Activated T-cell treated with anti-CD3 and anti-CD28 coated beads for 48 hours (primary cell): ENCODE measurements around the gene ACSL3.
A peak's percentile ranks its signal among the peaks of the same experiment; 100 is the strongest.
"Not testable (repeated sequence)": the region's sequence is repeated elsewhere in the genome, so short reads cannot be mapped to it uniquely, and the experiment has no call there.

Experiments
- DNase-seq: peaks from one replicate; pipeline ENCODE4 v3.0.0-alpha.2; 2020; ENCODE audit warnings: low read depth

The ACSL3 gene

DNA sequence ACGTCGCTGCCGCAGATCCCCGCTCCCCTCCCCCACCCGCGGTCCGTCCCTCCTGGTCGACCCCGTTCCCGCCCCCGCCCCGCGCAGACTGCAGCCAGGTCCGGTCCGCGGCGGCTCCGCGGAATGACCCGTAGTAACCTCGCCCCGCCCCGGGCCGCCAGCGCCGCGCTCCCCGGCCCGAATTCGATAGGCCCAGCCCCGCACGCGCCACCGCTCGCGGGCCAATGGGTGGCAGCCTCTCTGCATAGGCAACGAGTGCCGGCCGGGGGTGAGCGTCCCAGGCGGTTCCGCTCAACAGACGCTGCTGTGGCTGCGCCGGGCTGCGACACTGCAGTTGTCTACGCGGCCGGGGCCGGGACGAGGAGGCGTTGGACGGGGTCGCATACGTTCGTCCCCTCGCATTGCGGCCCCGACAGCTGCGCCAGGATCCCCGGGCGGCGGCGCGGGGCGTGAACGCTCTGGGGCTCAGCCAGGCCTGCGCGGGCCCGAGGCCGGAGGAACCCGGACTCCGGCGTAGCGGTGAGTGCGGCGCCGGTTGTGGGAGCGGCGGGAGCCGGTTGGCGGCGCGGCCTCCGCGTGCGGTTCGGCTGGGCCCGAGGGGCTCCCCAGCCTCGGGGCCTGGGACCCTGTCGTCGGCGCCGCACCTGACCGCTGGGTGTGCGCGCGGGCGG lies at the start of gene ACSL3:
Gene ACSL3 (plus strand): TSS at position 297 of the 671 bp plus-strand sequence. CDS start 47,737 bp downstream, outside the sequence.
- DNase-seq = peak; percentile 94

DNA sequence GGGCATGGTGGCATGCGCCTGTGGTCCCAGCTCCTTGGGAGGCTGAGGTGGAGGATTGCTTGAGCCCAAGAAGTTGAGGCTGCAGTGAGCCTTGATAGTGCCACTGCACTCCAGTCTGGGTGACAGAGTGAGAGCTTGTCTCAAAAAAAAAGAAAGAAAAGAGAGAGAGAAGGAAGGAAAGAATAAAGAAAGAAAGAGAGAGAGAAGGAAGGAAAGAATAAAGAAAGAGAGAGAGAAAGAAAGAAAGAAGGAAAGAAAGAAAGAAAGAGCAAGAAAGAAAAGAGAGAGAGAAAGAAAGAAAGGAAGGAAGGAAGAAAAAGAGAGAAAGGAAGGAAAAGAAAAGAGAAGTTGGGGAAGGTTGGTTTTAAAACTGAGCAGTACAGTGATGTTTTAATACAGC lies 49.0 kb upstream of the ACSL3 start:
- DNase-seq = no peak

DNA sequence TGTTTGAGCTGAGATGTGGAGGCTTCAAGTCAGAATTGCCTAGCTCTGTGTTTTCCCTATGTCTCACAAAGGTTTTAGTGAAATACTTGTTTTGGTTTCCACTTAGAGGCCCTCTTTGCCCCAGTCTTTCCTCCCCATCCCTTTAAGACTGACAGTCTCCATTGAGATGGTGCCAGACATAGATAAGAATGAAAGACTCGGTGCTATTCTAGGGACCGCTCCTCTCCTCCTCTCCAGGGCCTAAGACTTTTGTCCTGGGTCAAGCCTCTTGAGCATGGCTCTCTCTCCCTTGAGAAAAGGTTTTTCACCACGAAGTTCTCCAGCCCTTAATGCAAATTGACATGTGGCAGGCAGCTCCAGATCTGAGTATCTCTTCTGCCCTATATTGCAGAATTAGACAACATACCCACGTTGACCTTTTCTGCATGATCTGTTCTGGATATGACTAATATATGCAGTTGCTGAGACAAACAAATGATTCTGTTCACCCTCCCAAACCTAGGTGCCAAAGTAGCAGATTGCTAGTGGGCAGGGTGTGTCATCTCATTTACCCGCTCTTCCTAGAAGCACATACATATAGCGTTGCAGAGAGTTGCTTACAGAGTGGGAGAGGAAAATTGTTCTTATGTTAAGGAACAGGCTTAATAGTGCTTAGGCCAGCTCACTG lies 47.5 kb upstream of the ACSL3 start:
- DNase-seq = no peak

DNA sequence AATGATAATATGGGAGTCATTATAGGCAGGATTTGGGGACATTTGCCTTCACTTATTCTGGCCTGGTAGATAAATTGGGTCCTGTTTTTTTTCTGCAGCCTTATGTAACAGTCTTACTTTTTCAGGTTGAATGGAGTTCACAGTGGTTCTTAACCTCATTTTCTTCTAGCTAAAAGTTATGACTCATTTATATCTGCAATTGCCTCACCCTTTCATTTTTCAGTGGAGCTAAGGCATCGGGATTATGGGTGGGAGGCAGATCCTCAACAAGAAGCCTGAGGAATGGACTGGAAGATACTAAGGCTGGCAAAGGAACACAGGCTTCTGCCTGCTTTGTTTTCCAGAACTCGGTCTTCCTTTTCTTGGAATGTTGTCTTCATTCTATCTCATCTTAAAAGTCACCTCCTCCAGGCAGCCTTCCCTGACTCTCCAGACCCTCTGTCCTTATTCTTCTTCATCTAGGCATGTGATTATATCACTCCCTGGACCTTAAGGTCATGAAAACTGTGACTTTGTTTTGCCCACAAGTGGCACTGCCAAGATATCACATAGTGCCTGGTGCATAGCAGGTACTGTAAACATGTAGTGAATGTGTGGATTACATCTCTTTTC lies 41.0 kb upstream of the ACSL3 start:
- DNase-seq = no peak

DNA sequence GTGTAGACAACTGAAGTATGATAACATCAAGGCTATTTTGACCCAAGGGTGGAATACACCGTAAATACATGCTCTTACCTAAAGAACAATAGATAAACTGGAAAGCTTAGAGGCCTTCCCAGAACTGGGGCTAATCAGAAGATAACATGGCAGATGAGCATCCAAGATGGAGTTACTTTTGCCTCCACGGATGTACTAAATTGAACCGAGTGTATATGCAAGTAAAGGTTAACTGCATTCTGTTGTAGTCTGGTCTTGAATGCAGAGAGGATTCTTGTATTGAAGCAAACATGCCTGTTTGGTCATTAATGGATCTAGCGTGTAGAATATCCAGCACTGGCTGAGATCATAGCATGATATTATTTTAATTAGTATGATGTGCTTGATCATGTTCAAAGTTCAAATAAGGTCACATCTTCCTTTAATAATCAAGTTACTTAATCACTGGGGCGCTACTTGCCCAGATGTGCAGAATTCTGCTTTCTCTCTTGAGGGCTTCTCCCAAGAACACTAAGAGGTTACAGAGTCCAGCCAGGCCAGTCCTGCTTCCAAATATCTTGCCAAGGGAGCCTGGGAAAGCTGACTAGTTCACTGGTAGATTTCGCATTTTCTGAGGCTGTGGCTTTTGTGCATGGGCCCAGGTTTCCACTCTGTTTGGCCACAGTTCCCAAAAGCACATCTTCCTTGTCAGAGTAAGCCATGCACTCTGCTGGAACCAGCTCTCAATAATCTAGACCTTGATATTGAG lies 37.5 kb upstream of the ACSL3 start:
- DNase-seq = no peak

DNA sequence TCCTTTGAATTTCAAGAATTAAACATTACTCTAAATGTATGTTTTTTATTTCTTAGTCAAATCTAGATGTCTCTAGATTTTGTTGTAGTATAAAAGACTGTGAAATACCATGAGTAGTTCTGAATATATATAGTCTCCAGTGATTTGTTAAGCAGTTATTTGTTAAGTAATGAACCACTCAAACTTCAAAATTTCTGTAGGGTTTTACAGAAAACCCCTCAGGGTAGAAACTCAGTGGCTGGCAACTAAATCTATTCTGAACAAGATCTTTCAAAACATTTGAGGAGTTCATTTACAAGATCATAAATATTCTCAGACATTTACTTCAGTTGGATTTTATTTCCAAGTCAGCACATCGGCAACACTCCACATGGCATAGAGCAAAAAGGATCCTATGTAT lies 35.8 kb upstream of the ACSL3 start:
- DNase-seq = no peak

DNA sequence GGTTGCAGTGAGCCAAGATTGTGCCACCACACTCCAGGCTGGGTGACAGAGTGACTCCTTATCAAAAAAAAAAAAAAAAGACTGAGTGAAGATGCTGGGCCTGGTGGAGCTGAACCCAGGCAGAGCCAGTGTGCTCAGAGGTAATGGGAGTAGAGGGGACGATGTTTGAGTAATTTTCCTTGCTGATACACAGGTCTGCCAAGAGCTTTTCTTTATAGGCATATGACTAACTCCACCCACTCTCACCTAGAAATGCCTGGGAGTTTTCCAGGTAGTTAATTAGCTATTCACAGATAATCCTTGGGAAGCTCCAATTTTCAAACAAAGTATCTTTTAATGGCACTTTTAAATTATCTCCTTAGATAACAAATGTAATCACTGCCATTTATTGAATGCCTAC lies 33.4 kb upstream of the ACSL3 start:
- DNase-seq = no peak

DNA sequence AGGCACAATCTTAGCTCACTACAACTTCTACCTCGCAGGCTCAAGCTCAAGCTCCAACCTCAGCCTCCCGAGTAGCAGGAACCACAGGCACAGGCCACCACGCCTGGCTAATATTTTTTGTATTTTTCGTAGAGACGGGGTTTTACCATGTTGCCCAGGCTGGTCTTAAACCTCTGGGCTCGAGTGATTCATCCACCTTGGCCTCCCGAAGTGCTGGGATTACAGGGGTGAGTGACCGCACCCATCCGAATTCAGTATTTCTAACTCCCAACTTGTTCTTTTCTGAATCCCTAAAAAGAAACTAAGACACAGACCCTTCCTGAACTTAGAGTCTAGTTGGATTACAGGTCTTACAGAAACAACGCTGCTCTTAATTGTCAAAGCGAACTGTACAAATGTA lies 32.3 kb upstream of the ACSL3 start:
- DNase-seq = no peak

DNA sequence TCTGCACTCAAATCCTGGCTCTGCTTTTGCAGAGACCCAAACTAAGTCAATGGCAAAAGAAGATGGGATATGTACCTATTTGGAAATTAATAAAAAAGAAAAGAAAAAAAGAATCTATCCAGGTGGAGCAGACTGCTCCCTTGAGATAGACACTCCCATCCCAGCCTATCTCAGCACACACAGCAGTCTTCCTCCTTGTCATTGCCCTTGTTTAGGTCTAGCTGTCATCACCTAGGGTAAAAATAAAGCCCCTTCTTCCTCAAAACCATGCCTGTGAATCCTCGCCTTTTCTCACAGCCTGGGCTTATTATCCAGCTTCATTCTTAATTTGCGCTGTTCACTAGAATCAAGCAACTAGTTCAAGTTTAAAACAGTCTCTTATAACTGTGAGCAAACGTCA lies 30.7 kb upstream of the ACSL3 start:
- DNase-seq = no peak

DNA sequence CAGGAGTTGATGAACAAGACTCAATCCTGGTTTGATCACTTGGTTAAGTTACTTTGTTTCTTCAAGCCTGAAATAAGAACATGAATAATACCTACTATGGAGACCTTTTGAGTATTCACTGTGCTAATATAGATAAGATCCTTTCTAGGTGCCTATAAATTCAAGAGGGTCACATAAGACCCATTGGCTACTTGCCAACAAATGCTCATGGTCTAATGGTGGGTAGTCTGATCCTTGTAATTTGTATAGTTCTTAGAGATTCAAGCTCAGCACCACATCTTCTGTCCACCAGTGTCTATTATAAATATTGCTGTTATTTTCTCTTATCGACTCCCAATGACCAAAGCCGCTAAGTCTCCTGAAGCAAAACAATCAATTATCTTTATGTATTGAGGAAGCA lies 27.4 kb upstream of the ACSL3 start:
- no peak for DNase-seq

DNA sequence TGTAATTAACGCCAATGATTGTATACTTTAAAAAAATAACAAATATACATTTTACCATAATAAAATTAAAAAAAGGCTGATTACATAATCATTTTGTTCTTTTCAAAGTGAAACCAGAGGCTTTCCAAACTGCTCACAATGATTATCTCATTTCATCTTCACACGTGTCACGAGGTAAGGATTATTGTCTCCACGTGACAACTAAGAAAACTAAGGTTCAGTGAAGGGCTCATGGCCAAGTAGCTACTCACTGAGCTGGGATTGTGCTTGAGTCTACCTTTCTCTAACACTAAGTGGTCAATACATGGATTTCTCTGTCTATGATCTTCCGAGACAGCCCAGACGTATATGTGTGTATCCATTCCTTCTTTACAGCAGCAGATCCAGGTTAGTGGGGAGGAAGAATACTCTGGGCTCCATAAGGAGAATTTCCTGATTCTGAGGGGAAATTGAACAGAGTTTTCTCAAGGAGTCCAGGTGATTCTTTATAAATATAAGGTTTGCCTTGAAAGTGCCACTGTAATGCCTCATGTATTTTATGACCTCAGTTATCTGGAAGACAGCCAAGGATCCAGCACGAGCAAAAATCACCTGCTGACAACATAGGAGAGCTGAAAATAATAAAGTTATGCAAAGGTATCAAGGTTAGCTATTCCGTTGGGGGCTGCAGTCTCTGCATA lies 25.6 kb upstream of the ACSL3 start:
- no peak for DNase-seq

DNA sequence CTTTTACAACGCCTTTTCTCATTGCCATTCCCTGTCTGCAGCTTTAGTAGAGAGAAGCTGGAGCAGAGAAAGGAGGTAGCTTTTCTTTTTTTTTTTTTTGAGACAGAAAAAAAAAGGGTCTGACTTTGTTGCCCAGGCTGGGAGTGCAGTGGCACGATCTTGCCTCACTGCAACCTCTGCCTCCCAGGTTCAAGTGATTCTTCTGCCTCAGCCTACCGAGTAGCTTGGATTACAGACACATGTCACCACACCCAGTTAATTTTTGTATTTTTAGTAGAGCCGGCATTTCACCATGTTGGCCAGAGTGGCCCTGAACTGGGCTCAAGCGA lies 25.0 kb upstream of the ACSL3 start:
- no peak for DNase-seq

DNA sequence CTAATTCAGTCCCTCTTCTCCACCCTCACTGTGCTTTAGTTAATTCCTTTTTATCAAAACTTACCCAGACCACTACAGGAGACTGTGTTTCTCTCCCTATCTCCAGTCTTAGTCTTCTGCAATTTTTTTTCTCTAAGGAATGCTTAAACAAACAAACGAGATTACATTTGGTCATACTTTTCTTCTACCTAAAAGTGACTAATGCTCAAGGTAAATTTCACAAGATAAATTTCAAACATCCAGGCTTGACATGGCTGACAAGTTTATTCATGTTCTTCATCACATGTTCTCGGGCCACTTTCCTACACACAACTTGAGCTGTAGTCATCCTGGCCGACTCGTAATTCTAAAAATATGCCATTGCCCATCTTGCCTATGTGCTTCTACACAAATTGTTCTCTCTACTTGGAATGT lies 23.2 kb upstream of the ACSL3 start:
- DNase-seq = no peak

DNA sequence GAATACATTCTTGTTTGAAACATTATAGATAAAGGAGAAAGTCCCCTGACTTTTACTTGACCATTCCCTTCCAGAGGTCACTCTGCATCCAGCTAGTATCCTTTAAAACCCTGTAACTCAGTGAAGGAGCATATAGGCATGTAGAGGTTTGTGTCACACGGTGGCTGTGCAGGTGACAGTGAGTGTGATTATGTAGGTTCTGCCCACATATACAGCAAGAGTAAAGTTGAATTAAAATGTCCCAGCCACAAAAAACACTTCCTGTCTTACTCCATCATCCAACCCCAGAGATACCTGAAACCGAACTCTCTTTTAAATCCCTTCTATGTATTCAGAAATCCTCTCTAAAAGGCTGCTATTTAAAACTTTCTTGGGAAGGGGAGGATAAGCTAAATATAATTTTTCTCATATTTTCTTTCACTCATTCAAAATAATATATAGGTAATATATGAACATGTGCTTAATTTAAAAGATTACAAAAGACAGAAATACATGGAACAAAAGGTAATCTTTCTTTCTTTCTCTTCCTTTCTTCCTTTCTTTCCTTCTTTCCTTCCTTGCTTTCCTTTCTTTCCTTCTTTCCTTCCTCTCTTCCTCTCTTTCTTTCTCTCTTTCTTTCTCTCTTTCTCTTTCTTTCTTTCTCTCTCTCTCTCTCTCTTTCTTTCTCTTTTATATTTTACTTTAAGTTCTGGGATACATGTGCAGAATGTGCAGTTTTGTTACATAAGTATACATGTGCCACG lies 20.6 kb upstream of the ACSL3 start:
- DNase-seq = no peak

DNA sequence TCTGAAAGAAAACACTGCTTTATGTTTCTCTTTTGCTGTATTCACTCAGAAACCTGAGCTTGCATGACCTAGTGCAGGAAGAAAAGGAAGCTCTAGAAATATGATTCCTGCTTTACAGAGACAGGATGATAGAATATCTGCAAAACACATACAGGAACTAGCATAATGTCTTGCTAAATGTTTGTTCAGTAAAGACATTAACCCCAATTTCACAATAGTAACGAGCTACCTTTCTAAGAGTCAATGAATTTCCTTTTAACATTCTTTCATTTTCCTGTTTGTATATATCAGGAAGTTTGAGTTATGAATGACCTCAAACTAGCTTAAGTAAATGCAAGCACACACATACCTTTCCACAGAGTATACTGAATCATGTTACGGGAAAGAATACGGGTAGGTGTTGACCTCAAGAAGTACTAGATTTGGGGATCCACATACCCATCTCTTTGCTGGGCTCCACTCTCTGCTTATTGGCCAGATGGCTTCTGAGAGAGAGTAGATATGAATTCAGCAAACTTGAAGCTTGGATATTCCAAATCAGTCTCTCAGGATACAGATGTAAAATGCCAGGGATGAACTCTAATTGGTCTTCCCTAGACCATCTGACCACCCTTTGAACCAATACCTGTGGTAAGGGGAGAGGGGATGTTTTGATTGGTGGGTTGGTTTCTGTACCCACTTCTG lies 18.2 kb upstream of the ACSL3 start:
- no peak for DNase-seq

DNA sequence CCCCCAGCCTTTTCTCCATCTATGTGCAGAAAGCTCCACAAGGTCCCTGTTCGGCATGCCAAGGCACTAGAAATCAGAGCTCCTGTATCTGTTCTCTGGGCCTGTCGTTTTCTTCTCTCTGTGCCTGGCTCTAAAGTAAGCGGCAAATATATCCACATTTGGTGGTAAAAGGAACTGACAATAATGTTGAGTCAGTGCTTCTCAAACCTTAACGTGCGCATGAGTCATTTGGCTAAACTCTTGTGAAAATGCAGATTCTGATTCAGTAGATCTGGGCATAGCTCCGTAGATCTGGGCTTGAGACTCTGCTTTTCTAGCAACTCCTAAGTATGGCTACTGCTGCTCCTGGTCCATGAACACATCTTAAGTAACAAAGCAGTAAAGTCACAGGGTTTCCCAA lies 16.5 kb upstream of the ACSL3 start:
- no peak for DNase-seq

DNA sequence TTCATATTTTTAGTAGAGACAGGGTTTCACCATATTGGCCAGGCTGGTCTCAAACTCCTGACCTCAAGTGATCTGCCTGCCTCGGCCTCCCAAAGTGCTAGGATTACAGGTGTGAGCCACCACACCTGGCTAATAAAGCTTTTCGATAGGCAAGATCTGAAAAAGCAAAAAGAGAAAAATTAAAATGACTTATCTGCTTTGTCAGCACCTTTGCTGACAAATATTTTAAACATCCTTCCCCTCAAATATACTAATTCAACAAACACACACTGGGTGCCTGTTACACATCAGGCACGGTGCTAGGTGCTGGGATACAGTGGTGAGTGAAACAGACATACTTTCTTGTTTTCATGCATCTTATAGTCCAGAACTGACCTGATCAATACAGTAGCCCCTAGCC lies 15.5 kb upstream of the ACSL3 start:
- DNase-seq = not testable (repeated sequence)

DNA sequence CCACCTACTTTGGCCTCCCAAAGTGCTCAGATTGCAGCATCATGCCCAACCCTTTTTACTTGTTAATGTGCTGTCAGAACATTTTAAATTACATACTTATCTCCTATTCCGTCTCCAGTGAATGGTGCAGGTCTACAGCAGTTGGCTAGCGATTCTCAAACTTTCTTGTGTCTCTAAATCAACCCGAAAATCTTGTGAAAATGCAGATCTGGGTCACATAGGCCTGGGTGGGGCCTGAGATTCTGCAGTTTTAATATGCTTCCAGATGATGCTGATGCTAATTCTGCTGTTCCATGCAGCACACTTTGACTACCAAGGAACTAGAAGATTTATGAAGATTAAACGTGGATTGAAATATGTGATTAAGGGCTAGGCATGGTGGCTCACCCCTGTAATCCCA lies 14.8 kb upstream of the ACSL3 start:
- DNase-seq = no peak

DNA sequence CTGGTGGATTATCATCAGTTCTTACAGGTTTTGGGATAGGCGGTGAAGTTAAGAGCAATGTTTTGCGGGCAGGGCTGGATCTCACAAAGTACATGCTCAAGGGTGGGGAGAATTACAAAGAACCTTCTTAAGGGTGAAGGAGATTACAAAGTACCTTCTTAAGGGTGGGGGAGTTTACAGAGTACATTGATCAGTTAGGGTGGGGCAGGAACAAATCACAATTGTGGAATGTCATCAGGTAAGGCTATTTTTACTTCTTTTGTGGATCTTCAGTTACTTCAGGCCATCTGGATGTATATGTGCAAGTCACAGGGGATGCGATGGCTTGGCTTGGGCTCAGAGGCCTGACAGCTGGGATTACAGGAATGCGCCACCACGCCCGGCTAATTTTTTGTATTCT lies 12.8 kb upstream of the ACSL3 start:
- not testable (repeated sequence) for DNase-seq

DNA sequence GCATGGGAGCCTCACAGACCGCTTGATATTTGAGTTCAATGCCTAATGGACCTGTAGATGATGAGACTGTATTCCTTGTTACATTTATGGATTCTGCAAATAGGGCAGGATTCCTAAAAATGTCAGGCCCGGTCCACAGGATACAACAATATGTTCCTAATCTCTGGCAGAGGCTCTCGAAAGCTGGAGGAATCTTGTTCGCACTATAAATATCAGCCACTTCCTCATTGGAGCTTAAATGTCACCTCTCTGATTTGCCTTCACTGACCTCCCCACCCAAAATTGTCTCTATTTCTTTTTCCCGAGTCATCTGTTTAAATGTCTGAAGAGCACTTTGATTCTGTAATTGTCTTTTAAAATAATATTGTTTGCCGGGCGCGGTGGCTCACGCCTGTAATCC lies 12.0 kb upstream of the ACSL3 start:
- DNase-seq = no peak

DNA sequence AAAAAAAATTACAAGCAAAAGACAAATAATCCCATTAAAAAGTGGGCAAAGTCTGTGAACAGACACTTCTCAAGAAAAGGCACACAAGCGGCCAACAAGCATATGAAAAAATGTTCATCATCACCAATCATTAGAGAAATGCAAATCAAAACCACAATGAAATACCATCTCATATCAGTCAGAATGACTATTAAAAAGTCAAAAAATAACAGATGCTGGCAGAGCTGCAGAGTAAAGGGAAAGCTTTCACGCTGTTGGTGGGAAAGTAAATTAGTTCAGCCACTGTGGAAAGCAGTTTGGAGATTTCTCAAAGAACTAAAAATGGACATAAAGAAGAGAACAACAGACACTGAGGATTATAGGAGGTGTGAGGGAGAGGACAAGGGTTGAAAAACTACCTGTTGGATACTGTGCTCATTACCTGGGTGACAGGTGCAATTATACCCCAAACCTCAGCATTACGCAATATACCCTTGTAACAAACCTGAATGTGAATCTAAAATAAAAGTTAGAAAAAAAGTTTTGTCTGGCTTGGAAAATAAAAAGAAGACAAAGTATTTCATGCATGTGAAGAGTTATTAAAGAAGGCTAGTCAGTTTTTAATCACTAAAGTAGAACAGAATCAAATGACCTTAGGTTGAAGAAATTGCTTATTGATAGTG lies 8.7 kb upstream of the ACSL3 start:
- DNase-seq = no peak
